Coronary artery (tissue), 2 donors: ENCODE results near the gene CHST11.

Experiments used
- DNase-seq: peaks from one replicate; pipeline ENCODE4 v3.0.0-alpha.2; 2017; ENCODE audit warnings: low spot score
- H3K27ac ChIP-seq, 2 donors: fragments of 200-600 bp; sonication (generic); one replicate each; pipeline ENCODE4 v1.5.1; 2016 to 2019
- H3K4me3 ChIP-seq: fragments of 200-600 bp; sonication (generic); 2 replicates; pipeline ENCODE4 v1.5.1; 2016; ENCODE audit warnings: mild to moderate bottlenecking, moderate library complexity
- CTCF ChIP-seq: fragments of 200-600 bp; sonication (generic); IDR thresholded peaks from one replicate; pipeline ENCODE4 v1.5.1; 2019; ENCODE audit warnings: antibody characterized with exemption

CHST11 gene

GRCh38 chr12:104439137-104439536 lies 17.6 kb upstream of the CHST11 start:
- H3K27ac ChIP-seq, result no peak overlapping the region
- no peak for DNase-seq
- no peak overlapping the region for H3K4me3 ChIP-seq
- TF ChIP-seq CTCF, result no peak

GRCh38 chr12:104443008-104443407 lies 13.7 kb upstream of the CHST11 start:
- no peak overlapping the region for H3K27ac ChIP-seq
- no peak for TF ChIP-seq CTCF
- no peak overlapping the region for H3K4me3 ChIP-seq
- no peak for DNase-seq

- no peak for TF ChIP-seq CTCF
- Histone ChIP-seq H3K4me3 (no peak overlapping the region), H3K27ac (no peak overlapping the region)
- no peak for DNase-seq
These were observed 9.9 kb upstream of the CHST11 start for GRCh38 chr12:104446646-104447421.

GRCh38 chr12:104448031-104448430 lies 8.7 kb upstream of the CHST11 start:
- no peak for TF ChIP-seq CTCF
- Histone ChIP-seq H3K27ac (no peak overlapping the region), H3K4me3 (no peak overlapping the region)
- DNase-seq, result no peak

- Histone ChIP-seq H3K27ac (no peak overlapping the region), H3K4me3 (no peak overlapping the region)
- DNase-seq, result no peak
- no peak for TF ChIP-seq CTCF
These were observed 8.3 kb upstream of the CHST11 start for GRCh38 chr12:104448451-104448850.

- Histone ChIP-seq H3K4me3 (no peak overlapping the region), H3K27ac (no peak overlapping the region)
- no peak for DNase-seq
- no peak for TF ChIP-seq CTCF
These were observed 6.0 kb upstream of the CHST11 start for GRCh38 chr12:104450700-104451099.

- Histone ChIP-seq H3K27ac (no peak overlapping the region), H3K4me3 (no peak overlapping the region)
- no peak for DNase-seq
- no peak for TF ChIP-seq CTCF
These were observed 4.7 kb upstream of the CHST11 start for GRCh38 chr12:104452087-104452486.
